GM19467 (cell line): Measurements from ENCODE around the gene TFAM.

Experiments
- ATAC-seq: cut with Tn5 transposase; IDR thresholded peaks from one replicate; pipeline ENCODE4 v1.9.1; 2021; ENCODE audit warnings: mild to moderate bottlenecking, moderate library complexity; ENCODE audit not compliant: unreplicated experiment

TFAM gene

DNA sequence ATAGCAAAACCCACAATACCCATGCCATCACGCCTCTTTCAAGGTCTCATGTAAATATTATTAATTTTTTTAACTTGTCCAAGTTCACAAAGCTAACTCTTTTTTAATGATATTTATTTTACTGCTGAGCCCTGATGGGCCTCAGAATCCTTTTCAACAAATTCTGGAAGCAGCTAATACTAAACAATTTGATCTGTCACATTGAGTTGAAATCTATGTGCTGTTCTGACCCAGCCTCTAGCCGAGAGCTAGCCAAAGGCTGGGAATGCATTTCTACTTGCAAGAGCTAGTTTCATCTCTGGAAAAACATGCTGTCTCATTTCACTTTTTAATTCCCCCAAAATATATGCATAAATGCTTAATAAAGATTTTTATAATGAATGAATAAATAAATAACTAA, 47.9 kb downstream of the TFAM start:
- ATAC-seq, result no peak

DNA sequence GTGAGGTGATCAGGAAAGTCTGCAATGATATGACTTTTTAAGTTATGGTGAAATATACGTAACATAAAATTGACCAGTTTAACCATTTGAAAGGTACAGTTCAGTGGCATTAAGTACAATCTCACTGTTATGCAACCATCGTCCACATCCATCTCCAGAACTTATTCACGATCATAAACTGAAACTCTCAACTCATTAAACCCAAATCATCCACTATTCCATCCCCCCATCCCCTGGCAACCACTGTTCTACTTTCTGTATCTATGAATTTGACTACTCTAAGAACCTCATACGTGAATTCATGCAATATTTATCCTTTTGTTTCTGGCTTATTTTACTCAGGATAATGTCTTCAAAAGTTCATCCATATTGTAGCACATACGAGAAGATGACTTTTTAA, 48.4 kb downstream of the TFAM start:
- no peak for ATAC-seq

DNA sequence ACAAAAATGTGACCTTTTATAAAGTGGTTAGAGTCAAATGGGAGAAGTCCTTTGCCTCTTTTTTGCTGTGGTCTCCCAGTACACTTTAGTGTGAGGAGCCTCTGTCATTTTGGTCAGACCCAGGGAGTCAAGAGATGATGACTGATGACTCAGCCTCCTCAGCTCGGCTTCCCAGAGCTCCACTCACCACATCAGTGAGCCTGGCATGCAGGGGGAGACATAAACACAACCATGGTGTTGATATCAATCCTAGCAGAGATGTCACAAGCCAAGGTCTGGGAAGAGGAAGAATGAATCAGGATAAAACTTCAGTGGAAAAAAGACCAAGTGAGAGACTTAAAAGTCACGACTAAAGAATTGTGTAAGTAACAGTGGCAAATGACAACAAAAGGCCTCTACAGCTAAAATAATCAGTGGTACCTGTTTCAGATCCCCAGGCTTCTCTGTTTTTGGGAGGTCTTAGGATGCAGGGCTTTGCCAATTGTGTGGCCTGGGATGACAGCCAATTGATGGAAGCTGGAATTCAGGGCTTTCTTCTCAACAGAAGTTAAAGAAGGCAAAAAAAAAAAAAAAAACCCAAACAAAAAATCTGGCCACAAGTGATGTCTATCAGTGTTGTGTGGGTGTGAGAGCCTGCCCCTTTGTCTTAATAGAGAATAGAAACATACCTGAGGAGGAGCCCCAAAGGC, 50.2 kb downstream of the TFAM start:
- ATAC-seq, result no peak

DNA sequence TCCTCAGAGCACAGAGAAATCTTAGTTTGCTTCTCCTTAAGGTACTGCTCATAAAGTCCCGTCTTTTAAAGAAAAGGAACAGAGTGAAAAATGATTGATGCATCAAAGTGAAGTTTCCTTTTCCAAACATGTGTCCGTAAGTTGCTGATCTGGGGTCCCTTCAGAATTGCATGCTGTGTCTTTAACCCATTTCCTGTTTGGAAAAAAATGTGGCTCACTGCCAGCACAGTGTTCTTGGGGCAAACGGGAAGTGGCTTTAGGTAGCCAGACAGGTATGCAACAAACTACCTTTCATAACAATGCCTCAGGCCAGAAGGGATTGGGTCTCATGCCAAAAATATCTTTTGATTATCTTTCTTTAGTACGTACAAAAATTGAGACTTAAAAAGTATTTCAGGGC, 50.9 kb downstream of the TFAM start:
- ATAC-seq, result no peak

GRCh38 chr10:58438340-58438871, 53.2 kb downstream of the TFAM start:
- no peak for ATAC-seq

DNA sequence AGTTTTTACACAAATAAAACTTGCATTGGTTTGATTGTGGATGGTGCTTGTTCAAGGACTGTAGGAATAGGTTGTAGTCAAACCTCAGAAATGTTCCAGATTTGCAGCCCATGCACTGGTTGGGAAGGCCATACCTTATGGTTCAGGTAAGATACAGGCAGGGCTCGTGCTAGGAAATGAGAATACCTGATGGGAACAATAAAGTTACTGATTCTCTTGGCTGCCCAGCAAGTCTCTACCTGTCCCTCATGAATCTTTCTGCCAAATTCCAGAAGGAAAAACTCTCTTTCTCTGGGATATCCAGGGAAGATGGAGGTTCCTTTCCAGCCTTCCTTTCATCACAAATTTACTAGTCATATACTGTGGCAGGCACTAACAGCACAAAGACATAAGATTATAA, 53.8 kb downstream of the TFAM start:
- no peak for ATAC-seq

DNA sequence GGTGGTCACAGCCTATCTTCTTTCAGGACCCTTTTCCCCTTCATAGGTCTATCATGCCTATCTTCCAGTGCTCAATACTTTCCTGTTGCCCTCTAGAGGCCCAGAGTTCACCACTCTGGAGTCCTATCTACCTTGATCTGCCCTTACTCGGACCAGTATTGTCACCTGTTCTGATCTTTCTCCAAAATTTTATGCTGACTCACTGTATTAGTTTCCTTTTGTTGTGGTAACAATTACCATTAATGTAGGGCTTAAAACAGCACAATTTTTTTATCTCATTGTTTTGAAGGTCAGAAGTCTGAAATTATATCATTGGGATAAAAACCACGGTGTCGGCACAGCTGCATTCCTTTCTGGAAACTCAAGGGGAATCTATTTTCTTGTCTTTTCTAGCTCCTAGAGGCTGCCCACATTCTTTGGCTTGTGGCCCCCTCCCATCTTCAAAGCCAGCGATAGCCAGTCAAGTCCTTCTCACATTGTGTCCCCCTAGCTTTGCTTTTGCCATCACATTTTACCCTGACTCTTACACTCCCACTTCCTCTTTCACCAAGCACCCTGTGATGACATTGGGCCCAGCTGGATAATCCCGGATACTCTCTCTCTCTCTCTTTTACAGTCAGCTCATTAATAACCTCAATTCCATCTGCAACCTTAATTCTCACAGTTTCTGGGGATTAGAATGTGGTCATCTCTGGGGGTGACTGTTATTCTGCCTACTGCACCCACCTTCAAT, 54.6 kb downstream of the TFAM start:
- no peak for ATAC-seq

- ATAC-seq, result no peak
Measured at GRCh38 chr10:58440484-58440883, 55.3 kb downstream of the TFAM start.

- ATAC-seq, result no peak
Measured at GRCh38 chr10:58444321-58444720, 59.1 kb downstream of the TFAM start.

DNA sequence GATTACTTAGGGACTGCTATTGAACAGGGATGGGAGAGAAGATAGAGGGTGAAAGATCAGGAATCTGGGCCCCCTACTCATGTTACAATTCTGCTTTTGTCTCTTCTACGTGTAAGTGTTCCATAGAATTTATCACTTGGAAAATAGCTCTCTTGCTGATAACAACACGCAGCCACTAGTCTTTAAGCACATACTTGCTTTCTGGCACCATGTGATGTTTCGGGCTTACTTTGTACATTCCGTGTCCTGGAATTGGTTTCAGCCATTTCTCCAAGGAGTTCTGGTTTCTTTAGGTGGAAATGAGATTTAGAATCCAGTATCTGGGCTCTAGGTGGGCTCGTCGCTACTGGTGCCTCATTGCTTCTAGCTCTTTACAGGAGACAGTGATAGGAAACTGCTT, 59.7 kb downstream of the TFAM start:
- no peak for ATAC-seq

GRCh38 chr10:58448121-58448935, 63.1 kb downstream of the TFAM start:
- ATAC-seq, result no peak
